ENCODE data around the gene ULK2.

The ULK2 gene

GRCh38 chr17:19796457-19796856 is 71.3 kb downstream of the ULK2 start:
- no peak for TF ChIP-seq EZH2phosphoT487 (IDR thresholded peaks at IDR 0.05; ENCODE audit: low read depth)
- Histone ChIP-seq H3K9ac (ENCODE audit: low read length) (no peak overlapping the region), H3K27me3 (ENCODE audit: low read depth, low read length) (no peaks in the 10 kb centered on the region), H3K4me1 (ENCODE audit: low read length) (no peaks in the 10 kb centered on the region), H3K79me2 (ENCODE audit: low read length) (no peaks in the 10 kb centered on the region), H3K27ac (ENCODE audit: low read length) (no peak overlapping the region), H2AFZ (ENCODE audit: low read depth, low read length) (no peak overlapping the region), H4K20me1 (ENCODE audit: insufficient read depth, low read length) (no peaks in the 10 kb centered on the region), H3K9me3 (ENCODE audit: insufficient read depth, low read length) (no peaks in the 10 kb centered on the region), H3K4me3 (ENCODE audit: low read length) (no peak overlapping the region), H3K36me3 (replicated peaks; ENCODE audit: low read depth, low read length) (no peaks in the 10 kb centered on the region), H3K4me2 (ENCODE audit: low read length) (no peak overlapping the region)

GRCh38 chr17:19791918-19792550 is 75.7 kb downstream of the ULK2 start:
- Histone ChIP-seq H4K20me1 (ENCODE audit: insufficient read depth, low read length) (no peaks in the 10 kb centered on the region), H3K4me3 (ENCODE audit: low read length) (no peak overlapping the region), H3K79me2 (ENCODE audit: low read length) (no peaks in the 10 kb centered on the region), H2AFZ (ENCODE audit: low read depth, low read length) (no peak overlapping the region), H3K9ac (ENCODE audit: low read length) (no peak overlapping the region), H3K4me2 (ENCODE audit: low read length) (no peak overlapping the region), H3K9me3 (ENCODE audit: insufficient read depth, low read length) (no peaks in the 10 kb centered on the region), H3K36me3 (replicated peaks; ENCODE audit: low read depth, low read length) (no peaks in the 10 kb centered on the region), H3K27me3 (ENCODE audit: low read depth, low read length) (no peaks in the 10 kb centered on the region), H3K27ac (ENCODE audit: low read length) (no peak overlapping the region), H3K4me1 (ENCODE audit: low read length) (no peaks in the 10 kb centered on the region)
- no peak for TF ChIP-seq CTCF (IDR thresholded peaks at IDR 0.05; ENCODE audit: low read depth, low read length)
- no peak for TF ChIP-seq EZH2phosphoT487 (IDR thresholded peaks at IDR 0.05; ENCODE audit: low read depth)

- TF ChIP-seq EZH2phosphoT487 (IDR thresholded peaks at IDR 0.05; ENCODE audit: low read depth) = no peak
- no peak for TF ChIP-seq CTCF (IDR thresholded peaks at IDR 0.05; ENCODE audit: low read depth, low read length)
- Histone ChIP-seq H3K36me3 (replicated peaks; ENCODE audit: low read depth, low read length) (no peaks in the 10 kb centered on the region), H3K27ac (ENCODE audit: low read length) (no peak overlapping the region), H3K9ac (ENCODE audit: low read length) (no peak overlapping the region), H3K4me3 (ENCODE audit: low read length) (no peak overlapping the region), H3K79me2 (ENCODE audit: low read length) (no peaks in the 10 kb centered on the region), H4K20me1 (ENCODE audit: insufficient read depth, low read length) (no peaks in the 10 kb centered on the region), H3K4me2 (ENCODE audit: low read length) (no peak overlapping the region), H3K27me3 (ENCODE audit: low read depth, low read length) (no peaks in the 10 kb centered on the region), H3K9me3 (ENCODE audit: insufficient read depth, low read length) (no peaks in the 10 kb centered on the region), H2AFZ (ENCODE audit: low read depth, low read length) (no peak overlapping the region), H3K4me1 (ENCODE audit: low read length) (no peaks in the 10 kb centered on the region)
These were observed 79.9 kb downstream of the ULK2 start for GRCh38 chr17:19787733-19788357.

- no peaks in the 10 kb centered on the region for H3K36me3 ChIP-seq (replicated peaks; ENCODE audit: low read depth, low read length)
- no peaks in the 10 kb centered on the region for H3K27me3 ChIP-seq (ENCODE audit: low read depth, low read length)
- H3K9me3 ChIP-seq (ENCODE audit: insufficient read depth, low read length) = no peaks in the 10 kb centered on the region
- no peak overlapping the region for H3K9ac ChIP-seq (ENCODE audit: low read length)
- H3K27ac ChIP-seq (ENCODE audit: low read length) = no peak overlapping the region
- no peak overlapping the region for H2AFZ ChIP-seq (ENCODE audit: low read depth, low read length)
- no peaks in the 10 kb centered on the region for H4K20me1 ChIP-seq (ENCODE audit: insufficient read depth, low read length)
- TF ChIP-seq CTCF (IDR thresholded peaks at IDR 0.05; ENCODE audit: low read depth, low read length) (no peak), EZH2phosphoT487 (IDR thresholded peaks at IDR 0.05; ENCODE audit: low read depth) (no peak)
- no peak overlapping the region for H3K4me2 ChIP-seq (ENCODE audit: low read length)
- no peaks in the 10 kb centered on the region for H3K79me2 ChIP-seq (ENCODE audit: low read length)
- H3K4me3 ChIP-seq (ENCODE audit: low read length) = no peak overlapping the region
- no peaks in the 10 kb centered on the region for H3K4me1 ChIP-seq (ENCODE audit: low read length)
These were observed 81.9 kb downstream of the ULK2 start for GRCh38 chr17:19785854-19786253.

All from OCI-LY3 (cell line).